GM18499 (cell line): ENCODE measurements around the gene PFKP.

Source experiments
- ATAC-seq: cut with Tn5 transposase; IDR thresholded peaks from one replicate; pipeline ENCODE4 v1.9.1; 2021; ENCODE audit warnings: moderate number of reproducible peaks; ENCODE audit not compliant: insufficient read depth, unreplicated experiment

The PFKP gene

DNA sequence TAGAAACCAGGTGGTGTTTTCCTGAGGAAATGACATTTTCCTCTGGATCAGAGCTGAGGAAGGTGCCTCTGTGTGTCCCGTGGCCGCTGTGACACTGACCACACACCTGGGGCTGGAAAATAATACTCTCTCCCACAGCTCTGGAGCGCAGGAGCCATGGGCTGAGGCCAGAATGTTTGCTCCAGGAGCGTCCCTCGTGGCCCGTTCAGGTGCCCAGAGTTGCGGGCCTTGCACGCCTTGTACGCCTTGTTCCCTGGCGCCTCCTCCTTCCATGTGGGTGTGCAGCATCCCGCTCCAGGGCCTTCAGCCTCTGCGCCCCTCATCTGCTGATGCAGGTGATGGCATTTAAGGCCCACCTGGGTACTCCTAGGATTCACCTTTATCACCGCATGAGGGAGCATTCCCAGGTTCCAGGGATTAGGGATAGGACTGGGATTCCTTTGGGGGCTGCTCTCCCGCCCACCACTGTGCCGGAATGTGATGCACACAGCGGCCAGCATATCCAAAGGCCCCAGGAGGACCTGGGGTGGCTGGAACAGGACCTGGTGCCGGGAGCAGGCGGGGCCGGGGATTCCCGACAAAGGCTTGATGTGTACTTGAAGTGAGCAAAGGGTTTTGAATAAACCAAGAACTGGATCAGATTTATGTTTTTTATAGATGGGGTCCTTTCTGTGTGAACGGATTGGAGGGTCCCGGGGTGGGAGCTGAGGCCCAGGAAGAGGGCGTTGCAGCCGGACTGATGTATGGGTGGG, 61.2 kb downstream of the PFKP start:
- no peak for ATAC-seq

DNA sequence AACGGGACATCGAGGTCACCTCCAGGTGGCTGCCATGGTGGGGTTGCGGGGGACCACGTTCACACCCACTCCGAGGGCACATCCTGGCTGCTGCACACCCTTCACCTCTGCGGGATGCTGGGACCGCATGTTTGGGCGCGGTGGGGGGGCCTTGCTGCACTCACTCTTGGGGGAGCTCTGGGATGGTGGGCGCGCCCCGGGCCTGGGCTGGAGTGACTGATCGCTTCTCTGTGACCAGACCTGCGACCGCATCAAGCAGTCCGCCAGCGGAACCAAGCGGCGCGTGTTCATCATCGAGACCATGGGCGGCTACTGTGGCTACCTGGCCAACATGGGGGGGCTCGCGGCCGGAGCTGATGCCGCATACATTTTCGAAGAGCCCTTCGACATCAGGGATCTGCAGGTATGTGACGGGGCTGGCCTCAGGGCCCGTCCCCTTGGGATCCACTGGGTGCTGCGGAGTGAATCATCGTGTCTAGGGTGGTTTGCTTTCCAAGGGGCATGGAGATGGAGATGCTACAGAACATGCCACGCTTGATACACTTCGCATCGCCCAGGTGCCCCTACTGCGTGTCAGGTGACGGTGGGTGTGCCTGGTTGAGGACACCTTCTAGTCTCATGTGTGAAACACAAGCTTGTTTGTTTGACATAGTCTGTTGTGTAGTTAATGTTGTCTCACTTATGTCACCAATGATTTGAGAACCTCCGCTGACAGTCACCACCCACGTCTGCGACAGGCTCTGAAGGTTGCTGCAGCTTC, 62.4 kb downstream of the PFKP start:
- ATAC-seq = no peak

DNA sequence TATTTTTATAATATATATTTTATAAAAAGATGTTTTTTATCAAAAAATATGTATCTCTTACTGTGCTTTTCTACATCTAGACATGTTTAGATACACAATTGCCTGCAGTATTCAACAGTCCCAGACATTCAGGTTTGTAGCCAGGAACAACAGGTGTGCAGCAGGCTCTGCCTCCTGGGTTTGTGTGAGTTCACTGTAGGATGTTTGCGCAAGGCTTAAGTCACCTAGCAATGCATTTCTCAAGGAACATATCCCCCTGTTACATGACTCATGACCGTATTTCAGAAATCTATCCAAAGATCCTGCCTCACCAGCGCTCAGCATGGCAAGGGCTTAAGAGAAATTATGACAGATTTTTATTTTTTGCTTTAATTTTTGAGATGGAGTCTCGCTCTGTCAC, 63.8 kb downstream of the PFKP start:
- no peak for ATAC-seq

DNA sequence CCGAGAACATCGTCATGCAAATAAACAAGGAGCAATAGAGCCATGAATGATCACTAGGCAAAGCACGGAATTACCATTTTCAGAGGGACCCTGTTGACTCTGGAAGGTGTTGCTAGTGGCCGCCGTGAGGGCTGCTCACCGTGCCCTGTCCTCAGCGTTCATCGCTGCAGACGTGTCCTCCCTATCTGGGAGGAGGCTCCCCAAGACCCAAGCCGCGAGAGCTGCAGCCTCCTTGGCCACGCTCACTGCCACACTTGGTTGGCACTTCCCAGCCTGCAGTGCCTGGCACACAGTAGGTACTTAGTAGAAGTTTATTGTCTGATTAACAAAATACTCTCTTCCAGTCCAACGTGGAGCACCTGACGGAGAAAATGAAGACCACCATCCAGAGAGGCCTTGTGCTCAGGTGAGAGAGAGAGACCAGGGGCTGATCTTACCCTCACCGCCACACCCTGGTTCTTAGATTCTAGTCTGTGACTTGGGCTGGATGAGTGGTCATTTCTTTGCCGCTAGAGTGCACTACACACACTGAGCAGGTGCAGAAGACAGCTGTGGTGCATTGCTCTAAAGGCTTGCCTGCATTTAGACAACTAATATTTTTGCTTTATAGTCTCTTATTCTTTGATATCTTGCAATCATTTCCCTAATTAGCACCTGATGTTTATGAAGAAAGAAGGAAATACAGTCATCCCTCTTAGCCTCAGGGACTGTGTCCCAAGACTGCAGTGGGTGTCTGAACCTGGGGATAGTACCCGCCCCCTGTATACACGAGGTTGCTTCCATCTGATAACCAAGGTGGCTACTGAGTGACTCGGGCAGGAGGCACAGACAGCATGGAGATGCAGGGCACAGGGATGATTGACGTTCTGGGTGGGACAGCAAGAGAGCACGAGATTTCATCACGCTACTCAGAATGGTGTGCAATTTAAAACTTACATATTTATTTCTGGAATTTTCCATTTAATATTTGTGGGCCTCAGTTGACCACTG, 65.0 kb downstream of the PFKP start:
- no peak for ATAC-seq

DNA sequence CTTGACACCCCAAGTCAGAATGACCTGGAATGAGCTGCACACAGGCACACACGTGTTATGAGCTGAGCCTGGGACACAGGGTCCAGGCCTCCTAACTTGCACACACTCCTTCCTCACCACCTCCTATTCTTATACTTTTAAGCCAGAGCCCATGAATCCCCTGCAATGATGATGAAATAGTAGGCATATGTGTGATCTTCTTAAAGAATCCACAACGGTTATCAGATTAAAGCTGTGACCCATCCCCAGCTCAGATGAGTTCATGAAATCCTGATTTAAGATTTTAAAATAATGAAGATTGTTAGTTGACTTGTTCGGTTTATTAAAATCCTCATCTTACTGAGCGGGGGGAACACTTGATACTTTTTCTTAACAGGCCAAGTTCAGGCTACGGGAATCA, 66.6 kb downstream of the PFKP start:
- no peak for ATAC-seq

DNA sequence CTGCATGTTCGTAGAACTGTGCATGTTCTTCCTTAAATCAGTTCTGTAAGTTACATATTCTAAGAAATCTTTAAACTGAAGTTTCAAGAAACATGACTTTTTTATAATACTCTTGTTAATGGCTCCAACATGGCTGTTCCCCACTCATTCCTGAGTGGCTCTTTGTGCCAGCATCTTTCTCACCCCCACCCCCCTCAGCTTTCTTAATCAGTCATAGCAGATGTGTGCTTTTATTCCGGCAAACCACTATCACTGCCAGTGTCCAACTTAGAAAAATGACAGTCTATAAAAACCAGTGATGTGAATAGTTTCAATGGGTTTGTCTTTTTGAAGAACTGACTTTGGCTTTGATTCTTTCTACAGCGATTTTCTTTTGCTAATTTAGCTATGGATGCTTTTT, 67.7 kb downstream of the PFKP start:
- ATAC-seq = no peak

DNA sequence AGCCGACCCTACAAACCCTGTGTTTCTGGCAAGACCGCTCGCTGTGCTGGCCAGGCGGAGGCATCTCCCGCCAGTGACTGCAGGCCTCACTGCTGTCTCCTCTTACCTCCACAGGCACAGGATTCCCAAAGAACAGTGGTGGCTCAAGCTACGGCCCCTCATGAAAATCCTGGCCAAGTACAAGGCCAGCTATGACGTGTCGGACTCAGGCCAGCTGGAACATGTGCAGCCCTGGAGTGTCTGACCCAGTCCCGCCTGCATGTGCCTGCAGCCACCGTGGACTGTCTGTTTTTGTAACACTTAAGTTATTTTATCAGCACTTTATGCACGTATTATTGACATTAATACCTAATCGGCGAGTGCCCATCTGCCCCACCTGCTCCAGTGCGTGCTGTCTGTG, 69.0 kb downstream of the PFKP start:
- ATAC-seq = no peak

DNA sequence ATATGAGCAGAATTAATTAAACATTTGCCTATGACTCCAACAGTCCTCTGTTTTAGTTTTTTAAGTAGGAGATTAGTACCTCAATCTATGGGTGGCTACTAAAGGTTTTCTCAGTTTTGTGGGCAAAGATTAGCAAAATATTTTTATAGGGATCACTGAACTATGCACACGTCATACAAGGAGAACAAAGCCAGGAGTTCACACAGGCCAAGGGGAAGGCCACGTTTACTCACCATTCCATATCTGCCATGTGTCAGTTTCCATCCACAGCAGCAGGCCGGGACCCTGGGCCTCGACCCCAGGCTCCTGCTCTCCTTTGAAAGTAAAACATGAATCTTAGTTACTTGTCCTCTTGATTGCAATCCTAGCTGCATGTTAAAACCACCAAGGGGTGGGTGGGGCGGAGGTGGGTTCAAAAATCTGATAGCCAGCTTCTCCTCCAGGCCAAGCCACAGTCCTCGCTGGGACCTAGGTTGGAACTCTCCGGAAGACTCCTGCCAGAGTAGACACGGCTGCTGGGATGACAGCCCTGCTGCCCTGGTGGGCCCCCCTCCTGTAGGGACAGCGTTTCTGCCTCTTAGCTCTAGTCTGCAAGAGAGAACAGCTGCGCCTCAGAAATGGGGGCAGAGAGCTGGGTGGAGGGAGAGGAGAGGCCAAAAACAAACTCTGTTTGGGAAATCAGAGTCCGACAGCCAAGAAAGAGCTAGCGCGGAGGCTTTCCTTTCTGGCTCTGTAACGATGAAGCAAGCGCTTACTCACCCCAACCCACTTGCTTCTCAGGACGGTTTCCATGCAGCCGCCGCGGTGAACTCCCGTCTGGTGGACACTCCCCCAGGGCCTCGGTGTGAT, 69.6 kb downstream of the PFKP start:
- ATAC-seq = no peak

DNA sequence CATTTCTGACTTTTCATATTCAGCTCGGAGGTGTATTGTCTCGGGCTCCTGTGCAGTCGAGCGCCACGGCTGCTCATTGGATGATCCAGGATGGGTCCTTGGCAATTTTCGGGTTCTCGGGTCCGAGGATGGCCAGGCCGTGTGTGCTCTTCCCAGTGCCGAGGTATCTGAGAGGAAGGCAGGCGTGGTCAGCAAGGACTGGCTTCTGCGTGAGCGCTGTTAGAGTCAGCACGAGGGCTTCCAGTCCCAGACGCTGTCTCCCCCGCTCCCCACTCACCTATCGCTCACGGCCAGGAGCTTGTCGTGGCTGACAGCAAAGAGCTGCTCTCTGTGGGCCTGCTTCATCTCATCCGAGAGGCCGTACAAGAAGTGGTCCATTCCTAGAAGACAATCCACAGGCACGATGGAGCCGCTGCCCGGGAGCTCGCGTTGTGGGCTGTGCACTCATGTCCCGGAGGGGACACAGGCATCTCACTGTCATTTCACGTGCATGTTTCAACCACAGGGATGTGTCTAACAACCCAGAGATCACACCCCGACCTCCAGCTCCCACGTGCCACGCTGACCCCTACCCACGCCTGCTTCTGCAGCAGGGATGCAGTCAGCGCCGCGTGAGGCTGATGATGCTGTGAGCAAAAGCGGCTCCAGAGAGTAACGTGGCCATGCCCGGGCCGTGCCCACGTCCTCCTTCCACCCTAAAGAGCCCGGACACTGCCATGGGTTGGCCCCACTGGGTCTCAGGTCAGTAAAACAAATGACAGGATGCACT, 70.8 kb downstream of the PFKP start:
- ATAC-seq = no peak

DNA sequence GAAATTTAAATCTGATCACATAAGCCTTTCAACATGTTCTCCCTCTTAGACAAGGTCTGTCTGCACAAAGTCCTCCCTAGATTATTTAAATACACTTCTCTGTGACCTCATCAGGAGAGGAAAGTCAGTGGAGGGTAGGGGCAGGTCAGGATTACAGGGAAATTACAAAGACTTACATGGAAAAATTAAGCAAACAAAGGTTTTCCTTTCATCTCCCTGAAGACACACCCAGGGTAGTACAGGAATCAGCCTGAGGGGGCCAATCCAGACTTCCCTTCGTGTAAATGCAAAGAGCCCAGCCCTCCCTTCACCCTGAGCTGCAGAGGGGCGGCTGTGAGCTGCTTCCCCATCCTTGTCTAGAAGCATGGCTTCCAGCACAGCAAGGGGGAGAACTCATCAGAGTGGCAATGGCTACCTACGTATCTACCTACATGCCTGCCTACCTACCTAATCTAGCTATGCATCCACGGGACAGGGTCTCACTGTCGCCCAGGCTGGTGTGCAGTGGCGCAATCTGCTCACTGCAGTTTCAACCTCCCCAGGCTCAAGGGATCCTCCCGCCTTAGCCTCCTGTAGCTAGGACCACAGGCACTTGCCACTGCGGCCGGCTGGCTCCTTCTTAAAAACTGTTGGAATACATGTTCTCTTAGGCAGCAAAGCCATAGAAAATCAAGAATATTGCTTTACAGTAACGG, 72.0 kb downstream of the PFKP start:
- ATAC-seq = no peak

DNA sequence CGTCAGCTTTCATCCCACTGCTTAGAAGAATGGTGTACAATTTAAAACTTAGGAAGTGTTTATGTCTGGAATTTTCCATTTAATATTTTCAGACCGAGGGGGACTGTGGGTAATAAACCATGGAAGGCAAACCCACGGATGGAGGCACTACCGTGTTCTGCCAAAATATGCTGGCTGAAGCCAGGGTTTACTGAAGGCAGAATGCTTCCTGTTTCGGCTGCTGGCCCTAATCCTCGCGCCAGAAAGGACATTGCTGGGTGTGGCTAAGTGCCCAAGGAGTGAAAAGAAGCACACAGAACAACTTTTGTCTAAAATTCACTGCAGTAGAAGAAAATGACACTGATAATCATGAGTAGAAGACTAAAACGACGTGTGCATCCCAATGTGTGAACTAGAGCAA, 72.9 kb downstream of the PFKP start:
- ATAC-seq = no peak

DNA sequence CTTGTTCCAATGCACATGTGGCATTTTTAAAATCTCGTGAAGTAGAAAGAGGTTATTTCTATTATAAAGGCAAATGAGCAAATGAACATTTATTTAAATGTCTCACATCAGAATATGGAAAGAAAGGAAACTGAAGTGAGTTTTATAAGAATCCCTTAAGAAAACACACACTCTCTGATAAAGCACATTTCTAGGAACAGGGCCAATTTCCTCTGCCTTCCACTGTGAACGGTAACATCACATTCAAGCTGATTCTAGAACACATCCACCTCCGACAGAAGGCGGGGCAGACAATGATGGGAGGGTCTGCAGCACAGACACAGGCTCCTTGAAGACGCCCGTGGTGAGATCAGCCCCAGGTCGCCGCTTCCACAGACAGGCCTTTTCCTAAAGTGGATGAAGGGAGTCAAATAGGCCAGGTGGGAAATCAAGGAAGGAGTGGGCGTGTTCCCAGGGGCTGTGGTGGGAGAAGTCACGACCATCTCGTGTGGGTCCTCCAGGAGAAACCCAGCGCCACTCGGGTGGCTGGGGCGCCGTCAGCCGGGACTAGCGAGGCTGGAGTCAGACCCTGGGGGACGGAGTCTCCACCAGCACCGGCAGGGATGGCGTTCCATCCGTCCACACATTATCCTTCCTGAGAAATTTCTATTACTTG, 74.1 kb downstream of the PFKP start:
- no peak for ATAC-seq

DNA sequence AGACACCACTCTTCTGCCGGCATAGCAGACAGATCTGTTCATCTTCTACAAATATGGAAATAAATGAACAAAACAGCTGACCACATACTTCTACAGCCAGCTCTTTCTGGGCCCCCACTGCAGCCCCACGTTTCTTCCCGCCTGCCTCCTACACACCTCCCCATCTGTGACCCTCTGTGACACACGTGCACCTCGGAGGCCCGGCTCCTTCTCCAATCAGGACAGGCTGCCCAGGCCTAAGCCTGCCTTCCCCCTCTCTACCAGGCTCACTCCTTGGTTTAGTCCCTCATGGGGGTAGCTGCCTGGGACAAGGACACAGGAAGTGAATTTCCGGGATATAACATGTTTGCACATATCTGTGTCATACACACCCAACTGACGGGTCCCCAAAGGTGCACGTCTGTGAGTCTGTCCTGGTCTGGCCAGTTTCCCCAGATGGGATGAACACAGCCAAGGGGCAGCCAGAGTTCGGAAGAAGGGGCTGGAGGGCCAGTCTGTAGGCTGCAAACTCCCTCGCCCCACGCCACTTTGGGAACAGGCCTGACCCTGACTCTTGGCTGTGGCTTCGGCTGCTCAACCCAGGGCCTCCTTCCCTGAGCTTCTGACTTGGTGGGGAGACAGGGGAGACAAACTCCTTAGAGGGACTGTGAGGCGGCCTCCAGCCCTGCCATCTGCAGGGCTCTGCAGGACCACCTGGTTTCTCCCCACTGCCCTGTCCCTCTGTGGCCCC, 75.0 kb downstream of the PFKP start:
- ATAC-seq = no peak

DNA sequence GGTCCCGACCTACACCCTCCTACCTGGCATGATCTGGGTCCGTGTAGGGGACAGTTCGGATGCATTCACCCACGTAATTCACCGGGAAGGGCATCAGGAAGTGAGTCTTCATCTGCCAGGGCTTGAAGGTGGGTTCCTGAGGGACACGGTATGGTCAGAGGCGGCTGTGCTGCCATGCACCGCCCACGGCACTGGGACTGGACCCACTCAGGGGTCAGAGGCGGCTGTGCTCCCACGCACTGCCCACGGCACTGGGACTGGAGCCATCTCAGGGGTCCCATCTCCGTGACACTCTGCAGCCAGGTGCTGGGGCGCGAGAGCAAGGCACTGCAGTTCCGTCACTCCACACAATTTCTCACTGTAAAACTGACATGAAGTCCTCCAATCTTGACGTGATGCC, 76.0 kb downstream of the PFKP start:
- no peak for ATAC-seq

DNA sequence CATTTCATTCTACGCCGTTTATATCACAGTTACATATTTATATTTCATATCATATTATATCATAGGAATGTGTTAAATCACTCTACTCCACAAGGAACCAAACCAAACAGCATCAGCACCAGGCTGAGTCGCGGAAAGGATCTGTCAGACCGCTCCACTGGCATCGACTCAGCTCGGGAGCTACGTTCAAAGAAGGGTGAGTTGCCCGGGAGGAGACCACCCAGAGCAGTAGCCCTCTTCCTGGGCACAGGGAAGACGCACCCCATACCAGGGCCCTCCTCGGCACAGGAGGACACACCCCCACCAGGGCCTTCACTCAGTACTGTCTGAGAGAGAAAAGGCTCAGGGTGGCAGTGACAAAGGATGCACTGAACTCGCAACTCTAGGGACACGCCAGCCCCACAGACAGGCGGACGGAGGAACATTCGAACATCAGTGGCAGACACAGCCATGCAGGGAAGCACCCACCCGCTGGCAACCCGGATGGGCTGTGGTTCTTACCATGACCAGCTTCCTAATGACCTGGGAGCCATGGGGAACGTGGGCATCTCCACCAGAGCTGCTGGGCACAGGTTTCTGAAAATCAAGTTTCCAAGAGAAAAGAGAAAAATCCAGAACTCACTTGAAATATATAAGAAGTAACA, 76.6 kb downstream of the PFKP start:
- no peak for ATAC-seq

DNA sequence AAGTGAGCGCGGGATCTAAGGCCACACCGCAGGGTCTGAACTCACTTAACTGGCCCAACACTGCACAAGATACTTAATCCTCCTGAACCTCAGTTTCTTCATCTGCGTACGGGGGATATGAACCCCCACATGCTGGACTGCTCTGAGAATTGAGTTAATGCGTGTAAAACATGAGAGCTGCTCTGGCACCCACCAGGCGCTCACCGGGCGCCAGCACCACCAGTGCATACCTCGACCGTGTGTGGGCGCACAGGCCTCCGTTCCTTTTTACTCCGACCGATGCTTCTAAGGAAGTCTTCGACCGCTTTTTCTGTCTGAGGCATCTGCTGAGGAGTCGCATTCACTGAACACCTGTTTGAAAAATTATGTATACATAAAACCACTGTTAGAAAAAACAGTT, 78.0 kb downstream of the PFKP start:
- ATAC-seq = no peak

DNA sequence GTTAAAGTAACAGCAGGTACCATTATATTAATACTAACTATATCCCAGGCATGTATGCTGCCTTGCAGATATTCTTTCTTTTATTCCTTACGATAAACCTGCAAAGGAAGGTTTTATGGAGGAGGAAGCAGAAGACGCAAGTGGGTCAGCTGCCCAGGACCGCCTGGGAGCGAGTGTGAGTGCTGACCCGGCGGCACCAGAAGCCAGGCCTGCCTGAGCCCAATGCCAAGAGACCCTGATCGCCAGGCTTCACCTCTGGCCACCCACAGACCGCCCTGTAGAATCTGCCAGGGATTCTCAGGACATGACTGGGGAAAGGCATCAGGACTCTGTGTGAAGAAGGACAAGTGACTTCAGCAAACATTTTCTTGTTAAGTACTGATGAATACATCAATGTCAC, 78.9 kb downstream of the PFKP start:
- ATAC-seq = no peak
